MCF 10A (cell line): ENCODE data around the gene PPP2R5E. TPM values are rescaled to one million over a fixed set of nuclear protein-coding genes. Genes with fewer than 3 reads are reported as not detected.

ENCODE experiments used
- BruUV-seq: library from RNA; stranded (reverse); fragments of 400-500 nt; replicated peaks from 2 replicates; lab custom pipeline; 2021; lab: Mats Ljungman, UMichigan
- CTCF ChIA-PET: fragments of 300-600 bp; sonication (Branson Sonifier 250); formaldehyde crosslinking; extraction: SDS; loops from one replicate; lab custom pipeline; 2021; ENCODE audit warnings: antibody characterized with exemption, inconsistent platforms; lab: Yijun Ruan, JAX
- POLR2A ChIA-PET: fragments of 300-600, 350-650 bp; sonication (Branson Sonifier 250); formaldehyde crosslinking; extraction: SDS; loops from one replicate; lab custom pipeline; 2020; ENCODE audit warnings: antibody characterized with exemption, inconsistent platforms; lab: Yijun Ruan, JAX
- DNase-seq: peaks from one replicate; pipeline ENCODE4 v3.0.0-alpha.2; 2018; ENCODE audit not compliant: unreplicated experiment
- H3K27ac Mint-ChIP-seq: one replicate; pipeline ENCODE4 v1.8.0; 2022; ENCODE audit warnings: mild to moderate bottlenecking, low read depth, mixed read lengths; ENCODE audit not compliant: unreplicated experiment
- H3K27me3 Mint-ChIP-seq: one replicate; pipeline ENCODE4 v1.8.0; 2022; ENCODE audit warnings: mixed read lengths; ENCODE audit not compliant: insufficient read depth, unreplicated experiment
- H3K36me3 Mint-ChIP-seq: one replicate; pipeline ENCODE4 v1.8.0; 2022; ENCODE audit warnings: mild to moderate bottlenecking, moderate library complexity, mixed read lengths; ENCODE audit not compliant: insufficient read depth, unreplicated experiment
- H3K4me1 Mint-ChIP-seq: one replicate; pipeline ENCODE4 v1.8.0; 2022; ENCODE audit warnings: mixed read lengths; ENCODE audit not compliant: insufficient read depth, unreplicated experiment
- H3K4me3 Mint-ChIP-seq: one replicate; pipeline ENCODE4 v1.8.0; 2022; ENCODE audit warnings: mild to moderate bottlenecking, moderate library complexity, mixed read lengths; ENCODE audit not compliant: unreplicated experiment
- H3K9me3 Mint-ChIP-seq: one replicate; pipeline ENCODE4 v1.8.0; 2022; ENCODE audit warnings: mixed read lengths; ENCODE audit not compliant: unreplicated experiment
- CTCF ChIP-seq: fragments of 200-600 bp; IDR thresholded peaks from one replicate; pipeline ENCODE4 v1.8.0; 2022; ENCODE audit warnings: antibody characterized with exemption, mild to moderate bottlenecking; ENCODE audit not compliant: unreplicated experiment
- intact Hi-C: fragments of 100-400 bp; cut with micrococcal nuclease; formaldehyde crosslinking; loops from 2 replicates; pipeline ENCODE4 v1.14.1; 2022
- total RNA-seq: library from RNA; stranded (reverse); gene quantifications from 2 replicates; pipeline ENCODE4 v1.2.3, GENCODE V29; 2022

The PPP2R5E gene
- total RNA-seq, 1 experiment from 2014 or later: 49.7 TPM

- no peak for TF ChIP-seq CTCF
- ChIA-PET POLR2A (interaction anchor here (0.7 to 4.4 kb wide), 32 partner anchors 8 to 959 kb away, joined by 3 to 65 read pairs (median 5); partner anchors contain the start of gene WDR89), CTCF (interaction anchor here (0.5 to 3.8 kb wide), 6 partner anchors 11 to 154 kb away, joined by 3 to 20 read pairs (median 3); no protein-coding TSS in a partner anchor)
- H3K9me3 Mint-ChIP-seq: no peaks in the 10 kb centered on the region
- H3K4me1 Mint-ChIP-seq: peaks cover 20% of the 10 kb centered on the region
- peak overlapping the region; percentile 89 for H3K4me3 Mint-ChIP-seq
- peak overlapping the region; percentile 87 for H3K27ac Mint-ChIP-seq
- H3K36me3 Mint-ChIP-seq: peaks cover 28% of the 10 kb centered on the region
- no peaks in the 10 kb centered on the region for H3K27me3 Mint-ChIP-seq
- intact Hi-C loops: loop anchor here (5.0 kb wide), 2 partner anchors 100 to 230 kb away; partner anchors contain the start of gene WDR89
- no TSS peak for BruUV-seq
- DNase-seq: peak; percentile 30
Observed at GRCh38 chr14:63542231-63542999, 762 bp downstream of the PPP2R5E start.

GRCh38 chr14:63535918-63536317 is 7.3 kb downstream of the PPP2R5E start:
- no peak for TF ChIP-seq CTCF
- Mint-ChIP-seq H3K4me3 (no peak overlapping the region), H3K36me3 (peaks cover 74% of the 10 kb centered on the region), H3K27ac (no peak overlapping the region), H3K9me3 (no peaks in the 10 kb centered on the region), H3K27me3 (no peaks in the 10 kb centered on the region), H3K4me1 (peaks cover 9% of the 10 kb centered on the region)
- BruUV-seq: no TSS peak
- POLR2A ChIA-PET: no interaction called here
- intact Hi-C loops: no loop called here
- CTCF ChIA-PET: no interaction called here
- DNase-seq: no peak

- Mint-ChIP-seq H3K27ac (no peak overlapping the region), H3K36me3 (peaks cover 77% of the 10 kb centered on the region), H3K27me3 (no peaks in the 10 kb centered on the region), H3K4me3 (no peak overlapping the region), H3K4me1 (peaks cover 5% of the 10 kb centered on the region), H3K9me3 (no peaks in the 10 kb centered on the region)
- no peak for DNase-seq
- no TSS peak for BruUV-seq
- intact Hi-C loops: no loop called here
- ChIA-PET CTCF (interaction anchor here (0.7 kb wide), 1 partner anchor 60 kb away, joined by 3 read pairs; no protein-coding TSS in a partner anchor), POLR2A (interaction anchor here (1.7 kb wide), 1 partner anchor 10 kb away, joined by 5 read pairs; the partner anchor contains the start of gene PPP2R5E)
- TF ChIP-seq CTCF: no peak
Observed at GRCh38 chr14:63533474-63533873, 9.7 kb downstream of the PPP2R5E start.

GRCh38 chr14:63524537-63525155 is 18.5 kb downstream of the PPP2R5E start:
- intact Hi-C loops: no loop called here
- ChIA-PET CTCF (interaction anchor here (0.6 to 1.0 kb wide), 4 partner anchors 13 to 148 kb away, joined by 3 to 4 read pairs (median 3); no protein-coding TSS in a partner anchor), POLR2A (interaction anchor here (1.0 to 1.7 kb wide), 2 partner anchors 16 to 18 kb away, joined by 3 to 5 read pairs; partner anchors contain the start of gene PPP2R5E)
- peaks cover 23% of the 10 kb centered on the region for H3K36me3 Mint-ChIP-seq
- DNase-seq: no peak
- H3K4me3 Mint-ChIP-seq: no peak overlapping the region
- no peak for TF ChIP-seq CTCF
- peaks cover 8% of the 10 kb centered on the region for H3K4me1 Mint-ChIP-seq
- no peak overlapping the region for H3K27ac Mint-ChIP-seq
- no peaks in the 10 kb centered on the region for H3K9me3 Mint-ChIP-seq
- no peaks in the 10 kb centered on the region for H3K27me3 Mint-ChIP-seq
- BruUV-seq: no TSS peak
